Spleen (tissue), 11 donors: ENCODE results near the gene ITPKB. TPM values are rescaled to one million over a fixed set of nuclear protein-coding genes. Genes with fewer than 3 reads are reported as not detected.

Experiments
- DNase-seq: peaks from one replicate; pipeline ENCODE4 v3.0.0-alpha.2; 2020
- H3K27ac ChIP-seq, 8 donors: fragments of 200-600 bp; sonication (generic) in 7 of 8; 1 replicate in 4 of 8; 2 replicates in 4 of 8; pipeline versions ENCODE4 v1.5.0 to v1.8.0; 2016 to 2021; ENCODE audit warnings: inconsistent platforms in 4 of 8, mild to moderate bottlenecking in 4 of 8, moderate library complexity in 1 of 8
- H3K27me3 ChIP-seq, 7 donors: fragments of 200-600 bp; sonication (generic) in 6 of 7; replicated peaks in 1 of 7; 1 replicate in 4 of 7; 2 replicates in 3 of 7; pipeline versions ENCODE4 v1.5.0 to v1.8.0; 2016 to 2021; ENCODE audit warnings: inconsistent platforms in 3 of 7, mild to moderate bottlenecking in 1 of 7
- H3K36me3 ChIP-seq, 6 donors: fragments of 200-600 bp; sonication (generic) in 5 of 6; 1 replicate in 4 of 6; 2 replicates in 2 of 6; pipeline versions ENCODE4 v1.5.0 to v1.8.0; 2016 to 2021; ENCODE audit warnings: inconsistent platforms in 2 of 6
- H3K4me1 ChIP-seq, 6 donors: fragments of 200-600 bp; sonication (generic) in 5 of 6; 1 replicate in 3 of 6; 2 replicates in 3 of 6; pipeline versions ENCODE4 v1.5.0 to v1.8.0; 2016 to 2021; ENCODE audit warnings: inconsistent platforms in 3 of 6
- H3K4me3 ChIP-seq, 8 donors: fragments of 200-600 bp; sonication (generic) in 7 of 8; 1 replicate in 4 of 8; 2 replicates in 4 of 8; pipeline versions ENCODE4 v1.5.0 to v1.8.0; 2016 to 2021; ENCODE audit warnings: inconsistent platforms in 4 of 8, mild to moderate bottlenecking in 4 of 8, moderate library complexity in 2 of 8
- H3K9me3 ChIP-seq, 8 donors: fragments of 200-600 bp; sonication (generic) in 7 of 8; 1 replicate in 4 of 8; 2 replicates in 4 of 8; pipeline versions ENCODE4 v1.5.0 to v1.8.0; 2016 to 2021; ENCODE audit warnings: inconsistent platforms in 4 of 8
- CTCF ChIP-seq, 11 experiments: fragments of 200-600 bp in 7 of 11; fragments of 450-650 bp in 4 of 11; sonication (generic) in 4 of 11; IDR thresholded peaks in 8 of 11; conservative IDR thresholded peaks in 3 of 11; 1 replicate in 7 of 11; 2 replicates in 4 of 11; pipeline versions ENCODE4 v1.4.0 to v1.8.0; 2016 to 2021; ENCODE audit warnings: antibody characterized with exemption in 11 of 11, inconsistent platforms in 4 of 11, mild to moderate bottlenecking in 1 of 11
- POLR2A ChIP-seq, 3 donors: fragments of 450-650 bp; IDR thresholded peaks; one replicate each; pipeline ENCODE4 v1.5.1; 2017; ENCODE audit warnings: antibody characterized with exemption in 3 of 3, mild to moderate bottlenecking in 1 of 3
- POLR2AphosphoS5 ChIP-seq, 3 donors: sonication (generic); formaldehyde crosslinking; IDR thresholded peaks; one replicate each; pipeline ENCODE4 v1.5.1; 2017; ENCODE audit warnings: antibody characterized with exemption in 3 of 3
- WGBS, 5 donors: extraction: QIAGEN DNeasy Blood & Tissue Kit in 3 of 5; methylation state at CpG; one replicate each; pipeline versions ENCODE4 v1.1.5 to v1.1.7; 2013 to 2018; 5-methylcytosine and 5-hydroxymethylcytosine counted together
- intact Hi-C: fragments of 100-400 bp; cut with DNase I; formaldehyde crosslinking; loops from one replicate; pipeline ENCODE4 v1.15.0; 2023; ENCODE audit warnings: low total_unique reads
- polyA plus RNA-seq, 3 donors: library from polyadenylated mRNA; stranded (reverse); fragments of 200-250 nt; gene quantifications; one replicate each; pipeline ENCODE4 v1.2.1, GENCODE V29; 2013
- total RNA-seq, 7 donors: library from RNA; depleted of rRNA in 3 of 7; stranded (reverse); fragments of >200 nt in 3 of 7; fragmentation: NEBNext Ultra II Directional in 4 of 7; extraction: Animal tissue kit (Norgen Biotek cat#: 25700) in 4 of 7; gene quantifications; one replicate each; pipeline versions ENCODE4 v1.1.0 to v1.2.1, GENCODE V29; 2016 to 2021
- donor health status: healthy with polysubstance abuse.
- donor health status: DM: no; HTN: no; CAD: no; lungs with moderate emphysema.
- donor health status: DM: no; HTN: no; CAD: no.
- donor health status: Bipolar disorder and iron deficiency.
- donor health status: healthy.
- donor health status: DM: no; HTN: no; CAD: no.
- donor health status: DM: yes; HTN: yes; CAD: no.

The ITPKB gene
- total and polyA plus RNA-seq, 10 donors: 8.5 to 74.6 (median 59.6) TPM

GRCh38 chr1:226643611-226644540 lies 95.2 kb downstream of the ITPKB start:
- intact Hi-C loops: no loop called here
- H3K27ac ChIP-seq: peak overlapping the region; percentile 36 to 87 (median 69)
- DNase-seq: peak; percentile 91

GRCh38 chr1:226643177-226643576 lies 95.9 kb downstream of the ITPKB start:
- H3K4me3 ChIP-seq: peak overlapping the region in 1 of 8 donors; percentile 22
- H3K27ac ChIP-seq: peak overlapping the region; percentile 15 to 87 (median 60)
- H3K36me3 ChIP-seq: peaks cover 3 to 91% (median 63%) of the 10 kb centered on the region in 6 donors
- no peaks in the 10 kb centered on the region for H3K9me3 ChIP-seq
- WGBS, 5 donors: 18 to 43% (median 28%) methylated on average over 9 of the region's 9 CpGs
- DNase-seq: peak; percentile 87
- no peaks in the 10 kb centered on the region for H3K27me3 ChIP-seq
- H3K4me1 ChIP-seq: peaks cover 22 to 89% (median 56%) of the 10 kb centered on the region in 6 donors
- peak in 2 of 3 donors; percentile 16 to 18 for TF ChIP-seq POLR2AphosphoS5 (IDR thresholded peaks at IDR 0.05)
- no peak for TF ChIP-seq POLR2A (IDR thresholded peaks at IDR 0.05)
- no peak for TF ChIP-seq CTCF (IDR thresholded peaks at IDR 0.05 in 8 of 11, conservative IDR thresholded peaks at IDR 0.05 in 3 of 11)
- intact Hi-C loops: no loop called here

More at GRCh38 chr1:226643611-226644540, 95.2 kb downstream of the ITPKB start:
- TF ChIP-seq CTCF (IDR thresholded peaks at IDR 0.05 in 8 of 11, conservative IDR thresholded peaks at IDR 0.05 in 3 of 11) (peak in 7 of 11 experiments; percentile 12 to 44 (median 19)), POLR2AphosphoS5 (IDR thresholded peaks at IDR 0.05) (peak in 2 of 3 donors; percentile 67 to 70), POLR2A (IDR thresholded peaks at IDR 0.05) (no peak)
- WGBS, 5 donors: 22 to 38% (median 31%) methylated on average over 14 to 18 of the region's 18 CpGs
- H3K4me1 ChIP-seq: peaks cover 22 to 84% (median 53%) of the 10 kb centered on the region in 6 donors
- peak overlapping the region in 1 of 8 donors; percentile 22 for H3K4me3 ChIP-seq
- H3K27me3 ChIP-seq: no peaks in the 10 kb centered on the region
- peaks cover 3 to 91% (median 63%) of the 10 kb centered on the region in 6 donors for H3K36me3 ChIP-seq
- no peaks in the 10 kb centered on the region for H3K9me3 ChIP-seq

GRCh38 chr1:226642421-226642820 lies 96.7 kb downstream of the ITPKB start:
- no peaks in the 10 kb centered on the region for H3K9me3 ChIP-seq
- peaks cover 22 to 92% (median 60%) of the 10 kb centered on the region in 6 donors for H3K4me1 ChIP-seq
- peaks cover 3 to 91% (median 62%) of the 10 kb centered on the region in 6 donors for H3K36me3 ChIP-seq
- DNase-seq: peak; percentile 68
- TF ChIP-seq POLR2A (IDR thresholded peaks at IDR 0.05) (no peak), POLR2AphosphoS5 (IDR thresholded peaks at IDR 0.05) (no peak), CTCF (IDR thresholded peaks at IDR 0.05 in 8 of 11, conservative IDR thresholded peaks at IDR 0.05 in 3 of 11) (no peak)
- peak overlapping the region in 7 of 8 donors; percentile 15 to 87 (median 75) for H3K27ac ChIP-seq
- WGBS, 5 donors: 81 to 94% (median 89%) methylated on average over 7 to 8 of the region's 8 CpGs
- intact Hi-C loops: no loop called here
- no peak overlapping the region for H3K4me3 ChIP-seq
- H3K27me3 ChIP-seq: no peaks in the 10 kb centered on the region
